Measurements from ENCODE around the gene RRAGC.

DNA sequence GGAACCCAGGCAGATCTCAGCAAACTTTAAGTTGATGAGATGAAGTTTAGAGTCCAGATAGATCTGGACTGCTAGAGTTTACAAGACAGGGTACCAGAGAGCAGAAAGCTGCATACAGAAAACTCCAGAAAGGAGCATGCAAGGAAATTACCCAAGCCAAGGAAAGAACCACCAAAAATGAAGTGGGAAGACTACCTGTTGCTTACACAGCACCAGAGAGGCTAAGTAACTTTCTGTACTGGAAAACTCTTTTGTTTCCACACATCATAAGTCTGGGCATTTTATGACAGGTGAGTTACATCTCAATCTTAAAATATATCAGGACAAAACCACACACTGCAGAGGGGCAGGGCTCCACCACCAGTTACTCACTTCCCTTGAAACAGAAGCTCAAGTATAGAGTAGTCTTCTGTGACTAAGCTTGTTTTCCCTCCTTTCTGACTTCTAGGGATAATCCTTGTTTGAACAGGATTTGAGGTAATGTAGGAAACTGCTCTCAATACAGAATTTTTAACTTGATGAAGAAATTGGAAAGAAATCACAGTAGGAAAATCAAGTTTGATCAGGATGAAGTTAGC is 39.2 kb upstream of the RRAGC start:
- TF ChIP-seq GATA3 (IDR thresholded peaks at IDR 0.05; ENCODE audit: low read depth, low read length) = no peak
- TF ChIP-seq GATA2 (IDR thresholded peaks at IDR 0.05; ENCODE audit: low read depth, low read length) = no peak
